A673 (cell line): Measurements from ENCODE around the gene GALNT10. TPM values are rescaled to one million over a fixed set of nuclear protein-coding genes. Genes with fewer than 3 reads are reported as not detected.

ENCODE experiments used
- BruUV-seq: library from RNA; stranded (reverse); fragments of 400-500 nt; replicated peaks from 2 replicates; lab custom pipeline; 2021; lab: Mats Ljungman, UMichigan
- CTCF ChIA-PET: fragments of 300-600 bp; sonication (Branson Sonifier 250); formaldehyde crosslinking; loops from one replicate; lab custom pipeline; 2022; ENCODE audit warnings: antibody characterized with exemption; lab: Charles Lee
- POLR2A ChIA-PET: fragments of 300-600 bp; sonication (Branson Sonifier 250); formaldehyde crosslinking; loops from one replicate; lab custom pipeline; 2022; ENCODE audit warnings: antibody characterized with exemption; ENCODE audit not compliant: low non-redundant PET; lab: Charles Lee
- DNase-seq: peaks from one replicate; pipeline ENCODE4 v3.0.0-alpha.2; 2015; ENCODE audit warnings: low spot score
- H3K27ac ChIP-seq: fragments of 200-600 bp; sonication (generic); 2 replicates; pipeline ENCODE4 v1.5.1; 2016; ENCODE audit warnings: mixed run types, low read depth, mild to moderate bottlenecking, mixed read lengths, antibody characterized with exemption, low read length; ENCODE audit not compliant: poor library complexity, severe bottlenecking
- H3K27me3 ChIP-seq: fragments of 200-600 bp; sonication (generic); replicated peaks from 2 replicates; pipeline ENCODE4 v1.6.1; 2017; ENCODE audit warnings: mixed run types, low read depth, mild to moderate bottlenecking, mixed read lengths, antibody characterized with exemption, low read length; ENCODE audit not compliant: insufficient read depth, poor library complexity
- H3K36me3 ChIP-seq: fragments of 200-600 bp; sonication (generic); 2 replicates; pipeline ENCODE4 v1.6.1; 2016; ENCODE audit warnings: mixed run types, mild to moderate bottlenecking, mixed read lengths, antibody characterized with exemption, low read length; ENCODE audit not compliant: insufficient read depth, poor library complexity, severe bottlenecking
- H3K4me1 ChIP-seq: fragments of 200-600 bp; sonication (generic); 2 replicates; pipeline ENCODE4 v1.6.1; 2017; ENCODE audit warnings: mixed run types, mild to moderate bottlenecking, mixed read lengths, antibody characterized with exemption, low read length; ENCODE audit not compliant: insufficient read depth, poor library complexity, severe bottlenecking
- H3K4me3 ChIP-seq: fragments of 200-600 bp; sonication (generic); 2 replicates; pipeline ENCODE4 v1.5.1; 2016; ENCODE audit warnings: low read depth, mixed run types, mild to moderate bottlenecking, mixed read lengths, low read length; ENCODE audit not compliant: poor library complexity, severe bottlenecking
- H3K9me3 ChIP-seq: fragments of 200-600 bp; sonication (generic); 2 replicates; pipeline ENCODE4 v1.6.1; 2016; ENCODE audit warnings: mixed run types, low read depth, mild to moderate bottlenecking, mixed read lengths, antibody characterized with exemption, low read length; ENCODE audit not compliant: poor library complexity, severe bottlenecking
- CTCF ChIP-seq: fragments of 300-800, 200-600 bp; sonication (generic); conservative IDR thresholded peaks from 2 replicates; pipeline ENCODE4 v1.5.1; 2017; ENCODE audit warnings: low read depth, mild to moderate bottlenecking, antibody characterized with exemption, low read length, moderate library complexity, mixed read lengths
- EZH2 ChIP-seq: fragments of 200-600 bp; sonication (generic); IDR thresholded peaks from 2 replicates; pipeline ENCODE4 v1.6.1; 2017; ENCODE audit warnings: borderline replicate concordance, low read depth, mild to moderate bottlenecking, mixed read lengths, antibody characterized with exemption, low read length; ENCODE audit not compliant: poor library complexity, severe bottlenecking
- intact Hi-C: fragments of 100-400 bp; cut with micrococcal nuclease; formaldehyde crosslinking; loops from one replicate; pipeline ENCODE4 v1.10.0; 2022; ENCODE audit not compliant: unreplicated experiment
- total RNA-seq: library from RNA; stranded (reverse); gene quantifications from 2 replicates; pipeline ENCODE4 v1.2.3, GENCODE V29; 2021

GALNT10 gene
- total RNA-seq, 1 experiment from 2014 or later, result 17.9 TPM

GRCh38 chr5:154301726-154302125 lies 111.2 kb downstream of the GALNT10 start:
- Histone ChIP-seq H3K36me3 (no peaks in the 10 kb centered on the region), H3K27ac (no peak overlapping the region), H3K27me3 (no peaks in the 10 kb centered on the region), H3K9me3 (no peaks in the 10 kb centered on the region), H3K4me1 (no peaks in the 10 kb centered on the region), H3K4me3 (no peak overlapping the region)
- no peak for TF ChIP-seq EZH2
- no peak for TF ChIP-seq CTCF
- ChIA-PET CTCF (no interaction called here), POLR2A (no interaction called here)
- DNase-seq, result no peak
- intact Hi-C loops, result no loop called here
- no TSS peak for BruUV-seq

GRCh38 chr5:154302161-154302560 lies 111.6 kb downstream of the GALNT10 start:
- Histone ChIP-seq H3K36me3 (no peaks in the 10 kb centered on the region), H3K27me3 (no peaks in the 10 kb centered on the region), H3K9me3 (no peaks in the 10 kb centered on the region), H3K27ac (no peak overlapping the region), H3K4me1 (no peaks in the 10 kb centered on the region), H3K4me3 (no peak overlapping the region)
- intact Hi-C loops, result no loop called here
- TF ChIP-seq EZH2 (no peak), CTCF (no peak)
- no peak for DNase-seq
- CTCF ChIA-PET, result no interaction called here
- POLR2A ChIA-PET, result no interaction called here
- no TSS peak for BruUV-seq

GRCh38 chr5:154303133-154303532 lies 112.6 kb downstream of the GALNT10 start:
- ChIA-PET POLR2A (interaction anchor here (0.7 kb wide), 1 partner anchor 1124 kb away, joined by 3 read pairs; no protein-coding TSS in a partner anchor), CTCF (no interaction called here)
- no peak for TF ChIP-seq EZH2
- TF ChIP-seq CTCF, result no peak
- H3K4me1 ChIP-seq, result no peaks in the 10 kb centered on the region
- no peaks in the 10 kb centered on the region for H3K9me3 ChIP-seq
- H3K4me3 ChIP-seq, result no peak overlapping the region
- intact Hi-C loops, result no loop called here
- DNase-seq, result no peak
- H3K27me3 ChIP-seq, result no peaks in the 10 kb centered on the region
- BruUV-seq, result no TSS peak
- no peaks in the 10 kb centered on the region for H3K36me3 ChIP-seq
- H3K27ac ChIP-seq, result no peak overlapping the region
